MM.1S (cell line): Measurements from ENCODE around the gene RBM17.

ENCODE experiments used
- DNase-seq: peaks from one replicate; pipeline ENCODE4 v3.0.0-alpha.2; 2015
- H2AFZ ChIP-seq: fragments of 300-600 bp; sonication (generic); 2 replicates; pipeline ENCODE4 v1.6.0; 2016; ENCODE audit warnings: antibody characterized with exemption, low read length
- H3F3A ChIP-seq: fragments of 300-600 bp; sonication (generic); 2 replicates; pipeline ENCODE4 v1.6.1; 2016; ENCODE audit warnings: mild to moderate bottlenecking, antibody characterized with exemption, low read length, moderate library complexity, mixed read lengths; ENCODE audit not compliant: insufficient read depth
- H3K27ac ChIP-seq: fragments of 300-600 bp; sonication (generic); 2 replicates; pipeline ENCODE4 v1.5.1; 2016; ENCODE audit warnings: mild to moderate bottlenecking, low read length
- H3K27me3 ChIP-seq: fragments of 300-600 bp; sonication (generic); replicated peaks from 2 replicates; pipeline ENCODE4 v1.6.0; 2016; ENCODE audit warnings: low read length; ENCODE audit not compliant: insufficient read depth
- H3K36me3 ChIP-seq: fragments of 300-600 bp; sonication (generic); replicated peaks from 2 replicates; pipeline ENCODE4 v1.6.1; 2016; ENCODE audit warnings: mild to moderate bottlenecking, low read length, mixed read lengths; ENCODE audit not compliant: insufficient read depth
- H3K4me1 ChIP-seq: fragments of 300-600 bp; sonication (generic); 2 replicates; pipeline ENCODE4 v1.6.1; 2016; ENCODE audit warnings: low read length, mixed read lengths
- H3K4me2 ChIP-seq: fragments of 300-600 bp; sonication (generic); 2 replicates; pipeline ENCODE4 v1.6.0; 2016; ENCODE audit warnings: low read depth, low read length
- H3K4me3 ChIP-seq: fragments of 300-600 bp; sonication (generic); 2 replicates; pipeline ENCODE4 v1.5.1; 2016; ENCODE audit warnings: low read length, mixed read lengths
- H3K79me2 ChIP-seq: fragments of 300-600 bp; sonication (generic); 2 replicates; pipeline ENCODE4 v1.6.1; 2016; ENCODE audit warnings: mixed run types, low read length, mixed read lengths
- H3K9ac ChIP-seq: fragments of 300-600 bp; sonication (generic); 2 replicates; pipeline ENCODE4 v1.6.1; 2016; ENCODE audit warnings: low read length, mixed read lengths
- H3K9me2 ChIP-seq: fragments of 300-600 bp; sonication (generic); replicated peaks from 2 replicates; pipeline ENCODE4 v1.6.1; 2016; ENCODE audit warnings: mild to moderate bottlenecking, low read length, mixed read lengths; ENCODE audit not compliant: insufficient read depth
- H3K9me3 ChIP-seq: fragments of 300-600 bp; sonication (generic); replicated peaks from 2 replicates; pipeline ENCODE4 v1.6.1; 2016; ENCODE audit warnings: mild to moderate bottlenecking, low read length, mixed read lengths; ENCODE audit not compliant: insufficient read depth
- H4K20me1 ChIP-seq: fragments of 300-600 bp; sonication (generic); 2 replicates; pipeline ENCODE4 v1.6.1; 2016; ENCODE audit warnings: mild to moderate bottlenecking, low read length, moderate library complexity, mixed read lengths; ENCODE audit not compliant: insufficient read depth
- EZH2 ChIP-seq: fragments of 300-600 bp; sonication (generic); optimal IDR thresholded peaks from 2 replicates; pipeline ENCODE3; 2017; ENCODE audit warnings: low read depth, mild to moderate bottlenecking, antibody characterized with exemption, low read length, mixed read lengths
- EZH2phosphoT487 ChIP-seq: fragments of 300-600 bp; sonication (generic); IDR thresholded peaks from 2 replicates; pipeline ENCODE4 v1.6.1; 2018; ENCODE audit warnings: antibody characterized with exemption, low read length
- TF ChIP-seq, protein P1 (sequence below): fragments of 300-600 bp; sonication (generic); IDR thresholded peaks from 2 replicates; pipeline ENCODE4 v1.5.1; 2016; ENCODE audit warnings: antibody characterized with exemption, low read length, mixed read lengths

The RBM17 gene

DNA sequence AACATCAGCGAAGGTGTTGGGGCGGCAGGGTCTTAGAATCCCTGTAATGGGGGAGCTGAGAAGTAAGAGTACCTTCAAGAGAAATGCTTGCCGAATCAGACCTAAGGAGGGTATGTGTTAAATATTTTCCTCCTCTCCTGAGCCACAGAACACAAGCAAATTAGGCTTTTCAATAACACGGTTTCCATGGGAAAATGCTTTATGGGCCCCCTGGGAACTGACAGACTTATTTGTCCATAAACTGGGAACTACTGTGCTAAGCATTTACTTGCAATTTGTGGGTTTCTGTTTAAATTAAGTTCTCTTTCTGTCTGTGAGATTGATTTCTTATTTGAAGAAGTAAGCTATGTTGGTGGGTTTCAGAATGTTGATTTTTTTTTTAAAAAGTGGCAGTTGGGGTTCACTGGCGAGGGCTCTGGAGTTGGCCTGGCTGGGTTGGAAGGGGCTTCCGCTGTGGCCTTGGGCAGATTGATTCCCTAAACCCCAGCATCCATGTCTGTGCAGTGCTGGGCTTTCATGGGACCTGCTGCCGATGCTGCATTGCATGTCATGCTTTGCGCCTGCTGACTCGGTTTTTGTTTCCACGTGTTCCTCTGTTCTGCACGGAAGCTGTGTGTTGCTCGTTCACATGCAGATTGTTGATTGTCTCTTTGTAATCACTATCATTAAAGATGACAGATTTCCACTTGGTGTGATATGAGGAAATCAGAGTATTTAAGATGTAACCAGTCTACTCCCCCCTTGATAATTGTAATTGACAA is 7.2 kb downstream of the RBM17 start:
- Histone ChIP-seq H3F3A (no peaks in the 10 kb centered on the region), H3K4me1 (no peaks in the 10 kb centered on the region; the same call in 1 of the 2 replicates), H3K79me2 (peaks cover 97% of the 10 kb centered on the region), H3K9me2 (no peaks in the 10 kb centered on the region), H3K27ac (no peak overlapping the region), H3K4me2 (no peak overlapping the region), H2AFZ (no peak overlapping the region), H3K4me3 (no peak overlapping the region), H3K36me3 (no peaks in the 10 kb centered on the region; the same call in 1 of the 2 replicates), H4K20me1 (peaks cover 52% of the 10 kb centered on the region), H3K27me3 (no peaks in the 10 kb centered on the region), H3K9ac (no peak overlapping the region), H3K9me3 (no peaks in the 10 kb centered on the region)
- DNase-seq, result no peak
- TF ChIP-seq EZH2phosphoT487 (no peak), EZH2 (no peak)
- TF ChIP-seq, protein P1, sequence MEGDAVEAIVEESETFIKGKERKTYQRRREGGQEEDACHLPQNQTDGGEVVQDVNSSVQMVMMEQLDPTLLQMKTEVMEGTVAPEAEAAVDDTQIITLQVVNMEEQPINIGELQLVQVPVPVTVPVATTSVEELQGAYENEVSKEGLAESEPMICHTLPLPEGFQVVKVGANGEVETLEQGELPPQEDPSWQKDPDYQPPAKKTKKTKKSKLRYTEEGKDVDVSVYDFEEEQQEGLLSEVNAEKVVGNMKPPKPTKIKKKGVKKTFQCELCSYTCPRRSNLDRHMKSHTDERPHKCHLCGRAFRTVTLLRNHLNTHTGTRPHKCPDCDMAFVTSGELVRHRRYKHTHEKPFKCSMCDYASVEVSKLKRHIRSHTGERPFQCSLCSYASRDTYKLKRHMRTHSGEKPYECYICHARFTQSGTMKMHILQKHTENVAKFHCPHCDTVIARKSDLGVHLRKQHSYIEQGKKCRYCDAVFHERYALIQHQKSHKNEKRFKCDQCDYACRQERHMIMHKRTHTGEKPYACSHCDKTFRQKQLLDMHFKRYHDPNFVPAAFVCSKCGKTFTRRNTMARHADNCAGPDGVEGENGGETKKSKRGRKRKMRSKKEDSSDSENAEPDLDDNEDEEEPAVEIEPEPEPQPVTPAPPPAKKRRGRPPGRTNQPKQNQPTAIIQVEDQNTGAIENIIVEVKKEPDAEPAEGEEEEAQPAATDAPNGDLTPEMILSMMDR, result no peak

GRCh38 chr10:6097063-6097462 is 8.2 kb downstream of the RBM17 start:
- Histone ChIP-seq H3K36me3 (no peaks in the 10 kb centered on the region; the same call in 1 of the 2 replicates), H3K27ac (no peak overlapping the region), H4K20me1 (peaks cover 44% of the 10 kb centered on the region), H3K9me3 (no peaks in the 10 kb centered on the region), H3K4me3 (no peak overlapping the region), H3F3A (no peaks in the 10 kb centered on the region), H3K9me2 (no peaks in the 10 kb centered on the region), H3K4me1 (no peaks in the 10 kb centered on the region), H3K4me2 (no peak overlapping the region), H2AFZ (no peak overlapping the region), H3K27me3 (no peaks in the 10 kb centered on the region), H3K9ac (no peak overlapping the region), H3K79me2 (peaks cover 97% of the 10 kb centered on the region)
- TF ChIP-seq, protein P1, result no peak
- TF ChIP-seq EZH2, result no peak
- TF ChIP-seq EZH2phosphoT487, result no peak
- DNase-seq, result no peak

DNA sequence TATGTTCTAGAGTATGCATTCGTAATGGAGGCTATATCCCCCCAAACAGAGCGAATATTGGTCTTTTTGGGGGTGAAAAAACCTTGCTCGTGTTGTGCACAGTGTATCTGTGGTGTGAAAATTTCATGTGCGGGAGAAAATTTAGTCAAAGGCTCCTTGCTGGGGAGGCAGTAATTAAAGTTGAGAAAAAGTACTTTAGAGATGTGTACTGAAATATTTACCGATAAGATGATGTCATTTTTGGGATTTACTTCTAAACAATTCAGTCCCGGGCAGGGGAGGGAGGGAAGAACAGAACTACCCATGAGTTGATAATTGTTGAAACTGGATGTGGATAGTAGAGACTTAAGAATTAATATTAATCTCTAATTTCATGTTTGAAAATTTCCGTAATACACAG is 9.3 kb downstream of the RBM17 start:
- H3K27ac ChIP-seq, result no peak overlapping the region
- DNase-seq, result no peak
- no peaks in the 10 kb centered on the region; the same call in 1 of the 2 replicates for H3K36me3 ChIP-seq
- H3K9me2 ChIP-seq, result no peaks in the 10 kb centered on the region
- no peak overlapping the region for H2AFZ ChIP-seq
- no peak overlapping the region for H3K4me3 ChIP-seq
- no peak overlapping the region for H3K9ac ChIP-seq
- TF ChIP-seq EZH2phosphoT487 (no peak), EZH2 (no peak)
- TF ChIP-seq, protein P1, result no peak
- H3K4me2 ChIP-seq, result no peak overlapping the region
- no peaks in the 10 kb centered on the region for H3K27me3 ChIP-seq
- no peaks in the 10 kb centered on the region for H3K9me3 ChIP-seq
- no peaks in the 10 kb centered on the region for H3K4me1 ChIP-seq
- H4K20me1 ChIP-seq, result peaks cover 37% of the 10 kb centered on the region
- peaks cover 97% of the 10 kb centered on the region for H3K79me2 ChIP-seq
- H3F3A ChIP-seq, result no peaks in the 10 kb centered on the region
